ENCODE data around the gene TXLNG.

DNA sequence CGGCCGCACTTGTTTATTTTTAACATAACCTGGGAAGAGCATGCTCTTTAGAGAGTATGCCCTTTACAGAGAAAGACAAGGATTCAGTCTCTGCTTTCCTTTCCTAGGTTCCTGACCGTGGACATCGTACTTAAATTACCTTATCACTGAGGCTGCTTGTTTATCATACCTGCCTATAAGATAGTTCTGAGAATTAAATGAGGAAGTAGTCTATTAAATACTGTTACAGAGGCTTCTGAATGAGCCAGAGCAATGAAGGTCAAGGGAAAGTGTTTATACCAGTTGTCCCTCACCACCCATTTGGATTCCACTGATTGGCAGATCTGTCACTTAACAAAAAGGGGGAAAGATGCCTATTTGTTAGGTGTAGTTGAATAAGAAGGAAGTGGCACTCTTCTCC is 10.0 kb downstream of the TXLNG start:
- TF ChIP-seq, protein P1, sequence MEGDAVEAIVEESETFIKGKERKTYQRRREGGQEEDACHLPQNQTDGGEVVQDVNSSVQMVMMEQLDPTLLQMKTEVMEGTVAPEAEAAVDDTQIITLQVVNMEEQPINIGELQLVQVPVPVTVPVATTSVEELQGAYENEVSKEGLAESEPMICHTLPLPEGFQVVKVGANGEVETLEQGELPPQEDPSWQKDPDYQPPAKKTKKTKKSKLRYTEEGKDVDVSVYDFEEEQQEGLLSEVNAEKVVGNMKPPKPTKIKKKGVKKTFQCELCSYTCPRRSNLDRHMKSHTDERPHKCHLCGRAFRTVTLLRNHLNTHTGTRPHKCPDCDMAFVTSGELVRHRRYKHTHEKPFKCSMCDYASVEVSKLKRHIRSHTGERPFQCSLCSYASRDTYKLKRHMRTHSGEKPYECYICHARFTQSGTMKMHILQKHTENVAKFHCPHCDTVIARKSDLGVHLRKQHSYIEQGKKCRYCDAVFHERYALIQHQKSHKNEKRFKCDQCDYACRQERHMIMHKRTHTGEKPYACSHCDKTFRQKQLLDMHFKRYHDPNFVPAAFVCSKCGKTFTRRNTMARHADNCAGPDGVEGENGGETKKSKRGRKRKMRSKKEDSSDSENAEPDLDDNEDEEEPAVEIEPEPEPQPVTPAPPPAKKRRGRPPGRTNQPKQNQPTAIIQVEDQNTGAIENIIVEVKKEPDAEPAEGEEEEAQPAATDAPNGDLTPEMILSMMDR (IDR thresholded peaks at IDR 0.05) = no peak
- no peak for TF ChIP-seq POLR2A (IDR thresholded peaks at IDR 0.05)
